ENCODE measurements around the gene HDAC4. TPM values are rescaled to one million over a fixed set of nuclear protein-coding genes. Genes with fewer than 3 reads are reported as not detected.

The HDAC4 gene
- total and polyA plus RNA-seq, 9 of the 15 experiments (the other 6 are each of a cell fraction or from before 2014, with no cell fraction given), result 0.11 to 20.2 (median 4.0) TPM

GRCh38 chr2:239124152-239124899, 276.5 kb downstream of the HDAC4 start:
- POLR2A ChIA-PET, result no interaction called here
- Histone ChIP-seq H3K27ac (ENCODE audit: extremely low read depth, low read depth, low read length) (no peak overlapping the region), H3K4me1 (replicated peaks in 1 of 2; ENCODE audit: control insufficient read depth in 2 of 2, insufficient read depth in 2 of 2, low read length in 2 of 2) (0 out of 5 replicates have a peak, but pooled peaks cover 0 to 3% of the 10 kb centered on the region in 2 experiments), H4K20me1 (replicated peaks; ENCODE audit: control insufficient read depth, insufficient read depth, low read length) (no peaks in the 10 kb centered on the region), H3K4me2 (ENCODE audit: insufficient read depth, low read length) (no peak overlapping the region), H2AFZ (ENCODE audit: low read depth, low read length) (no peak overlapping the region), H3K4me3 (no peak overlapping the region), H3K36me3 (ENCODE audit: control insufficient read depth, insufficient read depth, low read length) (peaks cover 22% of the 10 kb centered on the region; the same call in 2 of the 3 replicates), H3K9me1 (ENCODE audit: control insufficient read depth, insufficient read depth, low read length) (no peaks in the 10 kb centered on the region), H3K27me3 (ENCODE audit: control insufficient read depth in 2 of 2, insufficient read depth in 2 of 2, low read length in 2 of 2) (no peaks in the 10 kb centered on the region), H3K79me2 (ENCODE audit: control insufficient read depth, insufficient read depth, low read length) (no peaks in the 10 kb centered on the region), H3K9me3 (replicated peaks; ENCODE audit: control insufficient read depth, insufficient read depth, low read depth, low read length) (peaks cover 3% of the 10 kb centered on the region; the same call in 1 of the 2 replicates), H3K9ac (ENCODE audit: insufficient read depth in 1 of 2, low read depth in 2 of 2, low read length in 2 of 2) (no peak overlapping the region)
- no TSS peak for BruUV-seq (replicated peaks)
- CTCF ChIA-PET (ENCODE audit: low intra/inter-chr PET ratio), result no interaction called here
- FAIRE-seq, result no peak
- no peak for DNase-seq (ENCODE audit: extremely low read depth in 1 of 4, low spot score in 3 of 4)
- WGBS (ENCODE audit: insufficient coverage, low coverage, missing lambda C conversion rate), result 89% methylated on average over 21 of the region's 48 CpGs
- intact Hi-C loops (cut with micrococcal nuclease), result no loop called here
- no peak for ATAC-seq
- in situ Hi-C loops (cut with MboI), result no loop called here
- TF ChIP-seq KLF13 (tag; IDR thresholded peaks at IDR 0.05; ENCODE audit: borderline replicate concordance, low read depth) (no peak), BRF1 (IDR thresholded peaks at IDR 0.05; ENCODE audit: borderline replicate concordance, extremely low read depth, insufficient read length) (no peak), HBP1 (CRISPR knock-in tag; IDR thresholded peaks at IDR 0.05) (no peak), ADNP (tag; IDR thresholded peaks at IDR 0.05) (no peak), CLOCK (CRISPR knock-in tag; IDR thresholded peaks at IDR 0.05; ENCODE audit: borderline replicate concordance) (no peak), ZNF24 (IDR thresholded peaks at IDR 0.05) (no peak), CBFA2T3 (IDR thresholded peaks at IDR 0.05) (no peak), ZBTB33 (CRISPR knock-in tag; IDR thresholded peaks at IDR 0.05) (peak; percentile 44; the same call in 1 of the 2 replicates), SMC3 (conservative IDR thresholded peaks at IDR 0.05; ENCODE audit: insufficient read depth, low read depth, low read length) (no peak), HNRNPUL1 (IDR thresholded peaks at IDR 0.05; ENCODE audit: low read length) (no peak), ZSCAN32 (CRISPR knock-in tag; IDR thresholded peaks at IDR 0.05) (no peak), TCF7 (IDR thresholded peaks at IDR 0.05; ENCODE audit: borderline replicate concordance) (no peak), KAT7 (CRISPR knock-in tag; IDR thresholded peaks at IDR 0.05; ENCODE audit: borderline replicate concordance) (no peak), FOXO4 (CRISPR knock-in tag; IDR thresholded peaks at IDR 0.05) (no peak)
